ENCODE measurements around the gene HCRTR1. TPM values are rescaled to one million over a fixed set of nuclear protein-coding genes. Genes with fewer than 3 reads are reported as not detected.

HCRTR1 gene
- total RNA-seq, 4 donors from 2014 or later: 1.7 TPM; not detected in 3

DNA sequence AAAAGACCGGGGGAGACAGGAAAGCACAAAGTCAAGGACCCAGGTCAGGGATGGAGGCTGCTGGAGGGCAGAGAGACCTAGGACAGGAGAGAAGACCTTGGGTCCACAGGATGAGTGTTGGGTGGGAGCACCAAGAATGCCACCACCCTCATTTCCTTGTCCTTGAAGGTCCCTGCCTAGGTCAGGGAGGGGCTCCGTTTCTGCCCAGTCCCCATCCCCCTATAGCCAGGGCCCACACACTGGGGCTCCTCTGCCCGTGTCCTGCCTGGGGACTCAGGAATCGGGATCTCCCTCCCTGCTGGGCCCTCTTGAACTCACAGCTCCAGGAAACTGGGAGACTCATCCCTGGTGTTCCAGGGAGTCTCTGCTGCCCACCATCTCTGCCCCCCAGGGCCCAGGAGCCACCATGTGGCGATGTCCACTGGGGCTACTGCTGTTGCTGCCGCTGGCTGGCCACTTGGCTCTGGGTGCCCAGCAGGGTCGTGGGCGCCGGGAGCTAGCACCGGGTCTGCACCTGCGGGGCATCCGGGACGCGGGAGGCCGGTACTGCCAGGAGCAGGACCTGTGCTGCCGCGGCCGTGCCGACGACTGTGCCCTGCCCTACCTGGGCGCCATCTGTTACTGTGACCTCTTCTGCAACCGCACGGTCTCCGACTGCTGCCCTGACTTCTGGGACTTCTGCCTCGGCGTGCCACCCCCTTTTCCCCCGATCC lies 40.6 kb upstream of the HCRTR1 start:
- TF ChIP-seq, protein P1, sequence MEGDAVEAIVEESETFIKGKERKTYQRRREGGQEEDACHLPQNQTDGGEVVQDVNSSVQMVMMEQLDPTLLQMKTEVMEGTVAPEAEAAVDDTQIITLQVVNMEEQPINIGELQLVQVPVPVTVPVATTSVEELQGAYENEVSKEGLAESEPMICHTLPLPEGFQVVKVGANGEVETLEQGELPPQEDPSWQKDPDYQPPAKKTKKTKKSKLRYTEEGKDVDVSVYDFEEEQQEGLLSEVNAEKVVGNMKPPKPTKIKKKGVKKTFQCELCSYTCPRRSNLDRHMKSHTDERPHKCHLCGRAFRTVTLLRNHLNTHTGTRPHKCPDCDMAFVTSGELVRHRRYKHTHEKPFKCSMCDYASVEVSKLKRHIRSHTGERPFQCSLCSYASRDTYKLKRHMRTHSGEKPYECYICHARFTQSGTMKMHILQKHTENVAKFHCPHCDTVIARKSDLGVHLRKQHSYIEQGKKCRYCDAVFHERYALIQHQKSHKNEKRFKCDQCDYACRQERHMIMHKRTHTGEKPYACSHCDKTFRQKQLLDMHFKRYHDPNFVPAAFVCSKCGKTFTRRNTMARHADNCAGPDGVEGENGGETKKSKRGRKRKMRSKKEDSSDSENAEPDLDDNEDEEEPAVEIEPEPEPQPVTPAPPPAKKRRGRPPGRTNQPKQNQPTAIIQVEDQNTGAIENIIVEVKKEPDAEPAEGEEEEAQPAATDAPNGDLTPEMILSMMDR (IDR thresholded peaks at IDR 0.05; ENCODE audit: low read depth): no peak

DNA sequence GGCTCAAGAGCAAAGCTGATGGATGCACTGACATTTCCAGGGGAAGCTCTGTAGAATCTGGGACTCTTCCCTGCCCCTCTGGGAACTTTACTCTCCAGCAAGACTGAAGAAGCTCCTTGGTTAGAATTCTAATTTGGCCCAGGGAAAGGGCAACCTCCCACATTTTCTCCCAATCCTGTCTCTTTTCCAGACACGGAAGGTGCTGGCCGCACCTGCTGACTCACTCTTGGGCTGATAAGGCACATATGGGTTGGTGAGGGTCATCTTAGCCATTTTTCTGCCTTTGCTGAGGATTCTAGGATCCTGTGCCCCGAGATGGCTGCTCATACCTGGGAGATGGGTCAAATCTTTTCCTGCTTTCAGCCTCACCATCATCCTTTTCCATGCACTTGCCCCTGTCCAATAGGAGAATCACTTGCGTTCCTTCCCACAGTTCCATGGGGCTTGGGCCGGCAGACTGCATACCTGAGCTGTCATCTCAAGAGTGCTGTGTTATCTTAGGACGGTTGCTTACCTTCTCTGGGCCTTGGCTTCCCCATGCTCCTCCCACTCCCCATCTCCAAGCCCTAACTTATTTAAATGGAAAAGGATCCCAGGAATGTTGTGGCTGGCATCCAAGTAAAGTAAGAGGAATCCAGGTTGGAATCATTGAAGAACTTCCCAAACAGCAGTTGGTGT lies 39.8 kb upstream of the HCRTR1 start:
- TF ChIP-seq, protein P1 (IDR thresholded peaks at IDR 0.05; ENCODE audit: low read depth): no peak

DNA sequence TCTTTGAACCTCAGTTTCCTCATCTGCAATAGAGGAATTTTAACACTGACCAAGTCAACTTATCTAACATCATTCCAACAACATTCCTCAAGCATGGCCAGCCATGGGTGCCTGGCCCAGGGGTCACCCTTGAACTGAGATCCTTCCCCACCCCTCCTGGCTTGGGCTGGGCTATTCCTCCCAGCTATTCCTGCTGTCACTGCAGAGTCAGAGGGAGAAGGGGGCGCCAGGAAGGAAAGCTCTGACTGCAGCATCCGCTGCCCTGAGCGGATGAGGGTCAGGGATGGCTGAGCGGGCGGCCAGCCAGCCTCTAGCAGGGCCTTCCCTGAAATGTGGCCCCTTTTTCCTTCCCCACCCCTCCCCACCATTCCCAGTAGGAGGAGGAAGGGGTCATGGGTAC lies 38.1 kb upstream of the HCRTR1 start:
- TF ChIP-seq, protein P1 (IDR thresholded peaks at IDR 0.05; ENCODE audit: low read depth): no peak

DNA sequence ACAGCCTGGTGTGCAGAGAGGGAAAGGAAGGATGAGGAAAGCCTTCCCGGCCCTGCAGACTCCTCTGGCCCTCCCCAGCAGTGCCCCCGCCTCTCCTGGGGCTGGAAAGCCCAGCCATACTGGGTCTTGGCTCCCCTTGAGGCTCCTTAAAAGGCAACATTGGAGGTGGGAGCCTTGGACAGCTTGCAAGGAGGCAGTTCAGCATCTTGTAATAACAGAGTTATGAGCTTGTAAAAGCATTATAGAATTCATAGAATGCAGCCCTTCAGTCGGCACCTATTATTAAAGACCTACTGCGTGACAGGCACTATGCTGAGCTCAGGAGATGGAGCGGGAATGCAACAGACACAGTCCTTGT lies 37.0 kb upstream of the HCRTR1 start:
- TF ChIP-seq, protein P1 (IDR thresholded peaks at IDR 0.05; ENCODE audit: low read depth): no peak

DNA sequence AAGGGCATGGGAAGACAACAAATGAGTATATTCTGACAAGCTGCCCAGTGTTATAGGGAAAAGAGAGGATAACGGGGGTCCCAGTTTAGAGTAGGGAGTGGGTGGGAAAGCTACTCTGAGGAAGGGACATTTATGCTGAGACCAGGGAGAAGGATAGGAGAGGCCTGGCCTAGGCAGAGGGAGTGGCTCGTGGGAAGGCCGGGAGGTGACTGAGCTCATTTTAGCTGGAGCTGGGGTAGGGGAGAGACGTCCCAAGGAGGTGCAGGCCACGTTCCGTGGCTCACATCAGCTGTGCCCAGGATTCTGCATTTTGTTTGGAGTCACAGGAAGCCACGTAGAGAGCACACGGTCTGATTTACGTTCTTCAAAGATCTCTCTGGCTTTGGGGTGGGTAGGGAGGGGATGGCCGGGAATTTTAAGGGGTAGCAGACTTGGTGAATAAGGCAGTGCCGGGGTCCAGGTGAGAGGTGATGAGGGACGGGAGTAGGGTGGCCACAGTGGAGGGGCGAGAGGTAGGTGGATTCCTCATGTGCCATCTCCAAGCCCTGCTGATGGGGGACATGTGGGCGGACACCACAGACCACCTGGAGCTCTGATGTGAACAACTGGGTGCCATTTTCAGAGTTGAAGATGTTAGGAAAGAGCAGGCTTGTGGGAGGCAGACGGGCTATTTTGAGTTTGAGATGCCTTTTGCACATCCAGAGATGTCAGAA lies 36.4 kb upstream of the HCRTR1 start:
- TF ChIP-seq, protein P1 (IDR thresholded peaks at IDR 0.05; ENCODE audit: low read depth): no peak

DNA sequence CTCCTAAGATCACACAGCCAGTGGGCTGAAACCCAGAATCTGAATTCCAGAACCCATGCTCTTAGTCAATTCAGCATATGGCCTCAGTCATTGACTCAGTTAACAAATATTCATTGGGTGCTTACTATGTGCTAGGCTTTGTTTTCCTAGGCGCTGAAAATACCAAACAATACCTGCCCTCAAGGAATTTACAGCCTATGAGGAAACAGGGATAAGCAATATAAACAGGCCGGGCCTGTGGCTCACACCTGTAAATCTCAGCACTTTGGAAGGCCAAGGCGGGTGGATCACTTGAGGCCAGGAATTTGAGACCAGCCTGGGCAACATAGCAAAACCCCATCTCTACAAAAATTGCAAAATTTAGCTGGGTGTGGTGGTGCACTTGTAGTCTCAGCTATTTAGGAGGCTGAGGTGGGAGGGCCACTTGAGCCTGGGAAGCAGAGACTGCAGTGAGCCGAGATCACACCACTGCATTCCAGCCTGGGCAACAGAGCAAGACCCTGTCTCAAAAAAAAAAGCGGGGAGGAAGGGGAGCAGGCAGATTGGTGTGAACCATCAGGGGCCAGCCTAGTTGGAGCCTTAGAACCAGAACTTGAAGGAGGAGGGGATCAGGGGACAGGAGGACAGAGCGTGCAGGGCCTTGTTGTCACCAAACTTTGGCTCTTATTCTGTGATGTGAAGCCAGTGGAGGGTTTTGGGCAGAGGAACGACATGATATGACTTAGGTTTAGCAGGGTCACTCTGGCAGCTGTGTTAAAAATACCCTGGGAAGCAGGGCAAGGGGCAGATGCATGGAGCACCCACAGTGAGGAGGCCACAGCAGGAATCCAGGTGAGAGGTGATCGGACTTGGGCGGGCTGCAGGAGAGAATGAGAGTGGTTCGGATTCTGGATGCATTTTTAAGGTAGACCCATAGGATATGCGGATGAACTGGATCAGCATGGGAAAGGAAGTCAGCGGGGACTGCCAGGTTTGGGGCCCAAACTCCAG lies 35.4 kb upstream of the HCRTR1 start:
- TF ChIP-seq, protein P1 (IDR thresholded peaks at IDR 0.05; ENCODE audit: low read depth): no peak
